ENCODE results near the gene ERF. TPM values are rescaled to one million over a fixed set of nuclear protein-coding genes. Genes with fewer than 3 reads are reported as not detected.

Gene ERF
- total and polyA plus RNA-seq, 10 of the 15 experiments (the other 5 are each of a cell fraction or from before 2014, with no cell fraction given) = 0.02 to 51.8 (median 14.4) TPM

DNA sequence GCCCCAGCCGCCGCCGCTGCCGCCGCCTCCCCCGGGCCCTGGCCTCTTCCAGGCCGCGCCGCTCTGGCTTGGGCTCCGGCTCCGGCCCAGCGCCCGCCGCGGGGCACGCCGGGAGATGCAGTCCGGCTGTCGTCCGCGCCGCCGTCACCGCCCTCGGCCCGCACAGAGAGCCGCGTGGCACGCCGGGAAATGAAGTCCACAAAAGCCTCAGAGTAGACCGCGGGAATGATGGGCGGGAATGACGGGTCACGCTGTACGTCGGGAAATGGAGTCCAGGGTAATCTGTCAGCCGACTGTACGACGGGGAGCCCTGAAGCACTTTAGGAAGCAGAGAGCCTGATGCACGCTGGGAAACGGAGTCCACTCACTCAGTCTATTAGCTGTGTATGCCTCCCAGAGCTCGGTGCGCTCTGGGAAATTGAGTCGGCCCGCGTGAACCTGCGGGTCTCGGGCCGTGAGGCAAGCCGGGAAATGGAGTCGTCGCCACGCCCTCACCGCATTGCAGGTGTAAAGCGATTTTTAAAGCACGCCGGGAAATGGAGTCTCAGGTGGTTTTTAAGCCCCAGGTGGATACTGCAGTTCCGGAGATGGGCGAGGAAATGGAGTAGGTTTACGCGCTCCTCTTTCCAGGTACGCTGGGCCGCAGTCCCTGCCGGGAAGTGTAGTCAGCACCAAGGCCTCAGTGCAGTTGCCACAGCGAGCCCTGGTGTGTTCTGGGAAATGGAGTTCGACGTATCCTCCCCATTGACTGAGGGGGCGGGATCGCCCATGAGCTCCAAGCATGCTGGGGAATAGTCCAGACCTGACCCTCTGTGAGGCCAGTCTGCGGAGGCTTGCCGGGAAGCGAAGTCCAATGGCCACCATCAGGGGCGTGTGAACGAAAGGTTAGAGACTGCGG lies 12.2 kb downstream of the ERF start, which contains the start of gene GSK3A (continued):
- TF ChIP-seq, protein P1, sequence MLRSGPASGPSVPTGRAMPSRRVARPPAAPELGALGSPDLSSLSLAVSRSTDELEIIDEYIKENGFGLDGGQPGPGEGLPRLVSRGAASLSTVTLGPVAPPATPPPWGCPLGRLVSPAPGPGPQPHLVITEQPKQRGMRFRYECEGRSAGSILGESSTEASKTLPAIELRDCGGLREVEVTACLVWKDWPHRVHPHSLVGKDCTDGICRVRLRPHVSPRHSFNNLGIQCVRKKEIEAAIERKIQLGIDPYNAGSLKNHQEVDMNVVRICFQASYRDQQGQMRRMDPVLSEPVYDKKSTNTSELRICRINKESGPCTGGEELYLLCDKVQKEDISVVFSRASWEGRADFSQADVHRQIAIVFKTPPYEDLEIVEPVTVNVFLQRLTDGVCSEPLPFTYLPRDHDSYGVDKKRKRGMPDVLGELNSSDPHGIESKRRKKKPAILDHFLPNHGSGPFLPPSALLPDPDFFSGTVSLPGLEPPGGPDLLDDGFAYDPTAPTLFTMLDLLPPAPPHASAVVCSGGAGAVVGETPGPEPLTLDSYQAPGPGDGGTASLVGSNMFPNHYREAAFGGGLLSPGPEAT (IDR thresholded peaks at IDR 0.05; ENCODE audit: low read depth) = peak; percentile 40; the same call in 1 of the 2 replicates
- TF ChIP-seq CBFB (IDR thresholded peaks at IDR 0.05; ENCODE audit: low read depth) (peak; percentile 36; the same call in 1 of the 2 replicates), CREB1 (IDR thresholded peaks at IDR 0.05; ENCODE audit: low read depth) (peak; percentile 91), TARDBP (IDR thresholded peaks at IDR 0.05; ENCODE audit: borderline replicate concordance) (peak; percentile 79), ATF7 (IDR thresholded peaks at IDR 0.05; ENCODE audit: low read depth) (peak; percentile 76), MTA3 (IDR thresholded peaks at IDR 0.05; ENCODE audit: borderline replicate concordance, low read length) (no peak), TAF1 (IDR thresholded peaks at IDR 0.05; ENCODE audit: borderline replicate concordance, low read depth, low read length) (peak; percentile 61; the same call in 1 of the 2 replicates), BRCA1 (IDR thresholded peaks at IDR 0.05; ENCODE audit: low read depth, low read length) (no peak), KLF5 (IDR thresholded peaks at IDR 0.05; ENCODE audit: partially characterized antibody) (no peak), POLR2A (IDR thresholded peaks at IDR 0.05; ENCODE audit: low read depth, low read length) (peak; percentile 84)
- TF ChIP-seq, protein P2, sequence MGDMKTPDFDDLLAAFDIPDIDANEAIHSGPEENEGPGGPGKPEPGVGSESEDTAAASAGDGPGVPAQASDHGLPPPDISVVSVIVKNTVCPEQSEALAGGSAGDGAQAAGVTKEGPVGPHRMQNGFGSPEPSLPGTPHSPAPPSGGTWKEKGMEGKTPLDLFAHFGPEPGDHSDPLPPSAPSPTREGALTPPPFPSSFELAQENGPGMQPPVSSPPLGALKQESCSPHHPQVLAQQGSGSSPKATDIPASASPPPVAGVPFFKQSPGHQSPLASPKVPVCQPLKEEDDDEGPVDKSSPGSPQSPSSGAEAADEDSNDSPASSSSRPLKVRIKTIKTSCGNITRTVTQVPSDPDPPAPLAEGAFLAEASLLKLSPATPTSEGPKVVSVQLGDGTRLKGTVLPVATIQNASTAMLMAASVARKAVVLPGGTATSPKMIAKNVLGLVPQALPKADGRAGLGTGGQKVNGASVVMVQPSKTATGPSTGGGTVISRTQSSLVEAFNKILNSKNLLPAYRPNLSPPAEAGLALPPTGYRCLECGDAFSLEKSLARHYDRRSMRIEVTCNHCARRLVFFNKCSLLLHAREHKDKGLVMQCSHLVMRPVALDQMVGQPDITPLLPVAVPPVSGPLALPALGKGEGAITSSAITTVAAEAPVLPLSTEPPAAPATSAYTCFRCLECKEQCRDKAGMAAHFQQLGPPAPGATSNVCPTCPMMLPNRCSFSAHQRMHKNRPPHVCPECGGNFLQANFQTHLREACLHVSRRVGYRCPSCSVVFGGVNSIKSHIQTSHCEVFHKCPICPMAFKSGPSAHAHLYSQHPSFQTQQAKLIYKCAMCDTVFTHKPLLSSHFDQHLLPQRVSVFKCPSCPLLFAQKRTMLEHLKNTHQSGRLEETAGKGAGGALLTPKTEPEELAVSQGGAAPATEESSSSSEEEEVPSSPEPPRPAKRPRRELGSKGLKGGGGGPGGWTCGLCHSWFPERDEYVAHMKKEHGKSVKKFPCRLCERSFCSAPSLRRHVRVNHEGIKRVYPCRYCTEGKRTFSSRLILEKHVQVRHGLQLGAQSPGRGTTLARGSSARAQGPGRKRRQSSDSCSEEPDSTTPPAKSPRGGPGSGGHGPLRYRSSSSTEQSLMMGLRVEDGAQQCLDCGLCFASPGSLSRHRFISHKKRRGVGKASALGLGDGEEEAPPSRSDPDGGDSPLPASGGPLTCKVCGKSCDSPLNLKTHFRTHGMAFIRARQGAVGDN (IDR thresholded peaks at IDR 0.05) = peak; percentile 68; the same call in 1 of the 2 replicates
- TF ChIP-seq, protein P3, sequence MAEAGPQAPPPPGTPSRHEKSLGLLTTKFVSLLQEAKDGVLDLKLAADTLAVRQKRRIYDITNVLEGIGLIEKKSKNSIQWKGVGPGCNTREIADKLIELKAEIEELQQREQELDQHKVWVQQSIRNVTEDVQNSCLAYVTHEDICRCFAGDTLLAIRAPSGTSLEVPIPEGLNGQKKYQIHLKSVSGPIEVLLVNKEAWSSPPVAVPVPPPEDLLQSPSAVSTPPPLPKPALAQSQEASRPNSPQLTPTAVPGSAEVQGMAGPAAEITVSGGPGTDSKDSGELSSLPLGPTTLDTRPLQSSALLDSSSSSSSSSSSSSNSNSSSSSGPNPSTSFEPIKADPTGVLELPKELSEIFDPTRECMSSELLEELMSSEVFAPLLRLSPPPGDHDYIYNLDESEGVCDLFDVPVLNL (IDR thresholded peaks at IDR 0.05; ENCODE audit: low read depth, low read length) = peak; percentile 61
- TF ChIP-seq, protein P4, sequence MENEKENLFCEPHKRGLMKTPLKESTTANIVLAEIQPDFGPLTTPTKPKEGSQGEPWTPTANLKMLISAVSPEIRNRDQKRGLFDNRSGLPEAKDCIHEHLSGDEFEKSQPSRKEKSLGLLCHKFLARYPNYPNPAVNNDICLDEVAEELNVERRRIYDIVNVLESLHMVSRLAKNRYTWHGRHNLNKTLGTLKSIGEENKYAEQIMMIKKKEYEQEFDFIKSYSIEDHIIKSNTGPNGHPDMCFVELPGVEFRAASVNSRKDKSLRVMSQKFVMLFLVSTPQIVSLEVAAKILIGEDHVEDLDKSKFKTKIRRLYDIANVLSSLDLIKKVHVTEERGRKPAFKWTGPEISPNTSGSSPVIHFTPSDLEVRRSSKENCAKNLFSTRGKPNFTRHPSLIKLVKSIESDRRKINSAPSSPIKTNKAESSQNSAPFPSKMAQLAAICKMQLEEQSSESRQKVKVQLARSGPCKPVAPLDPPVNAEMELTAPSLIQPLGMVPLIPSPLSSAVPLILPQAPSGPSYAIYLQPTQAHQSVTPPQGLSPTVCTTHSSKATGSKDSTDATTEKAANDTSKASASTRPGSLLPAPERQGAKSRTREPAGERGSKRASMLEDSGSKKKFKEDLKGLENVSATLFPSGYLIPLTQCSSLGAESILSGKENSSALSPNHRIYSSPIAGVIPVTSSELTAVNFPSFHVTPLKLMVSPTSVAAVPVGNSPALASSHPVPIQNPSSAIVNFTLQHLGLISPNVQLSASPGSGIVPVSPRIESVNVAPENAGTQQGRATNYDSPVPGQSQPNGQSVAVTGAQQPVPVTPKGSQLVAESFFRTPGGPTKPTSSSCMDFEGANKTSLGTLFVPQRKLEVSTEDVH (IDR thresholded peaks at IDR 0.05; ENCODE audit: low read depth, partially characterized antibody) = peak; percentile 72
- TF ChIP-seq, protein P5, sequence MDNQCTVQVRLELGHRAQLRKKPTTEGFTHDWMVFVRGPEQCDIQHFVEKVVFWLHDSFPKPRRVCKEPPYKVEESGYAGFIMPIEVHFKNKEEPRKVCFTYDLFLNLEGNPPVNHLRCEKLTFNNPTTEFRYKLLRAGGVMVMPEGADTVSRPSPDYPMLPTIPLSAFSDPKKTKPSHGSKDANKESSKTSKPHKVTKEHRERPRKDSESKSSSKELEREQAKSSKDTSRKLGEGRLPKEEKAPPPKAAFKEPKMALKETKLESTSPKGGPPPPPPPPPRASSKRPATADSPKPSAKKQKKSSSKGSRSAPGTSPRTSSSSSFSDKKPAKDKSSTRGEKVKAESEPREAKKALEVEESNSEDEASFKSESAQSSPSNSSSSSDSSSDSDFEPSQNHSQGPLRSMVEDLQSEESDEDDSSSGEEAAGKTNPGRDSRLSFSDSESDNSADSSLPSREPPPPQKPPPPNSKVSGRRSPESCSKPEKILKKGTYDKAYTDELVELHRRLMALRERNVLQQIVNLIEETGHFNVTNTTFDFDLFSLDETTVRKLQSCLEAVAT (IDR thresholded peaks at IDR 0.05) = peak; percentile 55
- TF ChIP-seq, protein P6, sequence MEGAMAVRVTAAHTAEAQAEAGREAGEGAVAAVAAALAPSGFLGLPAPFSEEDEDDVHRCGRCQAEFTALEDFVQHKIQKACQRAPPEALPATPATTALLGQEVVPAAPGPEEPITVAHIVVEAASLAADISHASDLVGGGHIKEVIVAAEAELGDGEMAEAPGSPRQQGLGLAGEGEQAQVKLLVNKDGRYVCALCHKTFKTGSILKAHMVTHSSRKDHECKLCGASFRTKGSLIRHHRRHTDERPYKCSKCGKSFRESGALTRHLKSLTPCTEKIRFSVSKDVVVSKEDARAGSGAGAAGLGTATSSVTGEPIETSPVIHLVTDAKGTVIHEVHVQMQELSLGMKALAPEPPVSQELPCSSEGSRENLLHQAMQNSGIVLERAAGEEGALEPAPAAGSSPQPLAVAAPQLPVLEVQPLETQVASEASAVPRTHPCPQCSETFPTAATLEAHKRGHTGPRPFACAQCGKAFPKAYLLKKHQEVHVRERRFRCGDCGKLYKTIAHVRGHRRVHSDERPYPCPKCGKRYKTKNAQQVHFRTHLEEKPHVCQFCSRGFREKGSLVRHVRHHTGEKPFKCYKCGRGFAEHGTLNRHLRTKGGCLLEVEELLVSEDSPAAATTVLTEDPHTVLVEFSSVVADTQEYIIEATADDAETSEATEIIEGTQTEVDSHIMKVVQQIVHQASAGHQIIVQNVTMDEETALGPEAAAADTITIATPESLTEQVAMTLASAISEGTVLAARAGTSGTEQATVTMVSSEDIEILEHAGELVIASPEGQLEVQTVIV (IDR thresholded peaks at IDR 0.05; ENCODE audit: borderline replicate concordance, partially characterized antibody) = peak; percentile 78
